ENCODE measurements around the gene PTPRG.

Gene PTPRG

DNA sequence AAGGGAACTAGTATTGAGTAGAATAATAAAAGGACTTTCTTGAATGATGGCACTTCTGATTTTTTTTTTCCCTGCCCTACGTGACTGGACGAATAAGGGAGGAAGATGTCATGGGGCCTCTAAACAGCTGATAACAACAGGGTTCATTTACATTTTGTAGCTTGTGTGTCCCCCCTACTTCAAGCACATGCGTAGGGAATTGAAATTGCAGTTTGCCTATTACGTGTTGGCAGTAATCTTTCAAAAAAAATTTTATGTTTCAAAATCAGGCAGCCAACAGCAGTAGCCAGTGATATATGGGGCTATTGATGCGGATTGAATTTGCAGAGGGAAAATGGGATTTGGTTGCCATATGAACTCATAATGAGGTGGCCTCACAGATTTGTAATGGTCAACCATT lies 58.7 kb downstream of the PTPRG start:
- DNase-seq: no peak

DNA sequence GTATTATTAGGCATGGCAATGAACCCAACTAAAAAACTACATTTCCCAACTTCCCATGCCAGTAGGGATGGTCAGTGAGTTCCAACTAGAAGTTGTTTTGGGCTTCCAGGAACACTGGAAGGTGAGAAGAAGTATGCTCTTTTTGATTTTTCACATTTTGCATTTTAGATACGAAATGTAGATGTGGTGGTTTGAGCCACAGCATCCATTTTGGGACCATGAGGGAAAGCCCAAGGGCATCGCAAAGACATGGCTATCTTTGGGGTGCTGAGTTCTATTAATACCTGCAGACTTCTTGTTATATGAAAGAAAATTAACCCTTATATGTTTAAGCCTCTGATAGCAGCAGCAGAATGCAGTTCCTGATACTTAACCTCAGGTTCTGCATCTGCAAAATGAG lies 62.9 kb downstream of the PTPRG start:
- DNase-seq: no peak

DNA sequence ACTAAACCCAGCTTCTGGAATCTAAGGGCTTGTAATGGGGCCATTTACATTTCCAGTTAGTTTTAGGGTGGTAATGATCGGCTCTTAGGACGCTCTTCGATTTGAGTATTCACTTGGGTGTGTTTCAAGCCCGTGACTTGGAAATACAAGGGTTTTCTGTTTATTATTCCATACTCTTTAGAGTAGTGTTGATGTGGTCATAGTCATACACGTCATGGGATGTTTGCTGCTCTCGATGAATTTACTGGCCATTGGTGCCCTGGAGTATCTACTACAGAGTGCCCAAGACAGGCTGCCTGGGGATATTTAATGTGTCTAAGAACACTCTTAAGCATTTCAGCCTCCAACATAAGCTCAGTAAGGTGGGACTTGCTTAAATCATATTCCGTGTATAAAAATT lies 64.1 kb downstream of the PTPRG start:
- no peak for DNase-seq

DNA sequence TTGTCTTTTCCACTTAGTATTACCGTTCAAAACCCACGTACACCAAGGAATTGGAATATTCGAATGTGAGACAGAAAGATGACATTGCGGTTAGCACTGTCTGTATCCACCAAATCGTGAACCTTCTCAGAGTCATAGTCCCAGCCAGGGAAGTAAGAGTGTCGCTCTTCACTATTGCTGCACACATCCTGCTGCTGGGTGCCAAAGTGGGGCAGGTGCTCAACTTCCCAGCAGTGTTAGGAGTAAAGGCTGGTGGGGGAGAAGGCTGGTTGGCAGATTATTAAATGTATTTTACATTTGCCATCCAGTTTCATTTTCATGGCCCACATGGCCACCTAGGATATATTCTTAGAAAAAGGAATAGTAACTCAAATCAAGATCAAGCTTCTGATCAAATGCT lies 65.1 kb downstream of the PTPRG start:
- no peak for DNase-seq

DNA sequence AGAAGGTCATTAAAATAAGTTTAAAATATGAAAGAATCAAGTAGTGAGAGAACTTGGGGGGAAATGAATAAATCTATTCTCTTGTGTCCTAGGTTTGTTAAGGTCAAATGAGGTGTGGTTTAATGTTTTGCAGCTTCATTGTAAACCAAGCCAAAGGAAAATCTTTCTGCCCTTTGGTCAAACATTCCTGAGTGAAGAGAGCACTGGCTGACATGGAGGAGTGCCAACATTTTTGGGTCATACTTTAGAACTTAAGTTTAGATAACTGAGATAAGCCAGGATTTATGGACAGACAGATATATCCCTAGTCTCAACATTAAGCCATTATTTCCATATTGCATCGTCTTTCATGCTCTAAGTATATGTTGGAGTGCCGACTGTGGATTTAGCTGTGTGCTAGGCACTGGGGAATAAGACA lies 66.4 kb downstream of the PTPRG start:
- no peak for DNase-seq

DNA sequence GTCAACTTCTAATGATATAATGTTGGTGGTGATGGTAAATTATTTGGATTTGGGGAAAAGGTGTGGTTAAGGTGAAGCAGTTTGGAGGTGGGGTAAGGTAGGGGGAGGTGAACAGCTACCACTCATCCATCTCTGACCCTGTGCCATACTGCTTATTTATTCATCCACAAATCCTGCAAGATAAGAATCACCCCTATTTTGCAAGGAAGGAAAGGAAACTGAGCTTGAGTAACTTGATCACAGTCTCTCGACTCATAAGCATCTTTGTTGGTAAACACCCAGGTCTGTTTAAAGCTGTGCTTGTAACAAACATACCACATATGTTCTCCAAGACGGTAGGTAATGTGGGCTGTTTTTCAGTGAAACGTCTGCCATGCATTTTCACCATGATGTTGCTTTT lies 67.3 kb downstream of the PTPRG start:
- DNase-seq: no peak

DNA sequence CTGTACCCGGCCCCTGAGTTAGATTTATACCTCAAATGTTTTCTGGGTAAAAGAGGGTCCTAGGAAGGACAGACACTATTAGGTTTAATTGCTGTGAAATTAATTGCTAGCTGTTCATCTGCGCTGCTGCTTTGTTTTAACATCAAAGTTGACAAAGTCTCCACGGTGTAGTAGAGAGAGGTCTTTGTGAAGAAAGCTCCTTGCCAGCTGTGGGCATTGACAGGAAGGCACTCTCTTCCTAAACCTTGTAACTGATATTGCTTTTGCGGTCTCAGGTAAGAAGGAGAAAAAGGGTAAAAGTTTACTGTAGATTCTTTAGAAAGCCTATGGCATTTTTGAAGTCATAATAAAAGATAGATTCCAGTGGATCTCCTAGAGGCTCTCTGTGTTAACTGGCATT lies 68.1 kb downstream of the PTPRG start:
- DNase-seq: no peak

DNA sequence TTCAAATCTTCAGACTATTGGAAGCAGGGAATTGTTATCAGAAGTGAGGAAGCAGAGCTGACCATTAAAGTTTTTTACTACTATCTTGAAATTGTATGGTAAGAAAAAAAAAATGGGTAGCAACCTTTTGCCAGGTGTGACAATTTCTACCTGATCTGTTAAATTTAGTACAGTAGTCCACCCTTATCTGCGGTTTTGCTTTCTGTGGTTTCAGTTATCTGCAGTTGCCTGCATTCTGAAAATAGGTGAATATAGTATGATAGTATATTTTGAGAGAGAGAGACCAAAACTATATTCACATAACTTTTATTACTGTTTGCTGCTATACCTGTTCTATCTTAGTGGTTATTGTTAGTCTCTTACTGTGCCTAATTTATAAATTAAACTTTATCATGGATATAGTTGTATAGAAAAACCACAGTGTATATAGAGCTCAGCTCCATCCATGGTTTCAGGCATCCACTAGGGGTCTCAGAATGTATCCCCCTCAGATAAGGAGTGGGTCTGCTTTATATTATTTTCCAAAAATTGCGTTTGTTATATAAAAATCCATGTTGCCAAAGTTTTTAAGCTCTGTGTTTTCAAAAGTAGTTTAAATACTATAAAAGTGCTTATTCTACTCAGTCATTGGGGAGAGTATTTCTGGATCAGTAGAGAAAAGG lies 69.9 kb downstream of the PTPRG start:
- DNase-seq: no peak

DNA sequence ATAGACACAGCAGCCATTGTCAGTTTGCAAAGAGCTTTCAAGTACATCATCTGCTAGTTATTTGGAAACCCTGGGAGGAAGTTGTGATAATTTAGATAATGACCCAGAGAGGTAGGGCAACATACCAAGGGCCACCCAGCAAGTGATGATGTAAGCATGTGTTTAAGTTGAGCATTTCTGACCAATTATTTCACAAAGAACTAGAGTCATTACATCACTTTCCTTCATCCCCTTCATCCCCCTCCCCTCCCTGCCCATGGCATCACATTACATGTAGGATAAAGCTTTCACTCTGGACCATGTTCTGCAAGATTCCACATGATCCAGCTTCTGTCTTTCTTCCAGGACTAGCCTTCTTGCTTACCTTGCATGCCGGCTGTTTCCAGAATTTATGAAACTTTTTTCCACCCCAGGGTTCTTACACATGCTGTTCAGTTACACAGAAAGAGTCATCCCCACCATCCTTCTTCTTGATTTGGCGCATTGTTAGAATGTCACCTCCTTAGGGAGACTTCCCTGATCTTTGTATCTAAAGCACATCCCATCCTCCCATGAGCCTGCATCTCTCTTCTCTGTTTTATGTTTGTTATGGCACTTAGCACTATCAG lies 71.3 kb downstream of the PTPRG start:
- no peak for DNase-seq

DNA sequence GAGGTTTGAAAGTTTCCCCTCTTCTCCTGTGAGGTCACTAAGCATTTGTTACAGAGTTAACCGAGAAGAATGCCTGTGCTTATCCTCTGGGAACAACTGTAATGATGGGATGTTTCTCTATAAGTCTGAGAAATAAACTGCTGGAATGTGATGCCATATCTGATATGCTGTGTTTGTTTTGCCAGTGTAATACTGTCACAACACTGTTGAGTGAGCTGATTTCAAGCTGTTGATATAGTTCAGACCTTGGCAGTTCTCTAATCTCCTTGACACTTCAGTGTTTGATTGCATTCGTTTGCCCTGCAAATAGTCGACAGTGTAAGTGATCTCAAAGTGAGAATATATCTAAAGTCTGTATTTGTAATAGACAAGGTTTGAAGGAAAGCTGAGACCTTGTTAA lies 73.3 kb downstream of the PTPRG start:
- DNase-seq: no peak

DNA sequence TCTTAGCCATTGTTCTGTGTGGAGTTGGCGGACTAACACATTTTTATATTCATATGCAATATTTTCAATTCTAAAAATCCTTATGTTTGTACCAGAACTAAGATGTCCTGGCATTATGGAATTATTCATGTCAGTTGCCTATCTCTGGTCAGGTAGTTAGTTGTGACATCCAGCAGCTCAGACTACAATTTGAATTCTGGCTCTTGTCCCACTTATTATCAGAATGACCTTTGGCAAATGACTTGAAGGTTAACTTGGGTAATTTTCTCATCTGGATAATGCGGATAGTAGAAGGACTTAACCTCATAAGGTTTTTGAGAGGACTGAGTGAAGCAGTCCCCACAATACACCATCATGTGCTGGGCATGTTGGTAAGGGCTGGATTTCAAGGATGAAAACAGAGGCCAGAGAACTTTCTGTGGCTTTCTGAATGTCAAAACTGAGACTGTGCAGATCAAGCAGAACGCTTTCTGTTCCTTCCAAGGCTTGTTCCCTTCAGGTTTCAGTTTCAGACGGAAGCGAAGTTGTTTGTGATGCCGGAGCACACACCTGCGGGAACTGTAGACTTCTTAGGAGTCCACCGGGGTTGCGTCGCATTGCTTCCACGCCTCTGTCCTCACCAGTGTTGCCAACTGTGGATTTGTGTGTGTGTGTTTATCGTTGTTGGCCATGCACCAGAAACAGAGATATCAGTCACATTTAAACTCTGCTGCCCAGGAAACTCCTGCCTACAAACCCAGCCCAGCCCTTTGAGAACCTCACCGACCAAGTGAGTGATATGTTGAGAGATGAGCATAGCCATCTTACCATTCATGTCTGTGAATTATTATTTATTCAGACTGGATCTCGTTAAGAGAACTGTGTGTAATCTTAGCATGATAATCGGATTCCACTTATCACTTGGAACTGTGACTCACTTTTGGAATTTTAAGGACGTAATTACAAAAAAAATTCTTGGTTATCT lies 76.0 kb downstream of the PTPRG start:
- no peak for DNase-seq

DNA sequence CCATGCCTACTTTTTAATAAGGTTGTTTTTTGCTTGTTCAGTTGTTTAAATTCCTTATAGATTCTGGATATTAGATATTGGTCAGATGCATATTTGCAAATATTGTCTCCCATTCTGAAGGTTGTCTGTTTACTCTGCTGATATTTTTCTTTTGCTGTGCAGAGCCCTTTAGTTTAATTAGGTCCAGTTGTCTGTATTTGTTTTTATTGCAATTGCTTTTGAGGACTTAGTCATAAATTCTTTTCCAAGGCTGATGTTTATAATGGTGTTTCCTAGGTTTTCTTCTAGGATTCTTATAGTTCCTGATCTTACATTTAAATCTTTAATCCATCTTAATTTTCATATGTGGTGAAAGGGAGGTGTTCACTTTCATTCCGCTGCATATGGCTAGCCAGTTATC lies 77.4 kb downstream of the PTPRG start:
- no peak for DNase-seq

DNA sequence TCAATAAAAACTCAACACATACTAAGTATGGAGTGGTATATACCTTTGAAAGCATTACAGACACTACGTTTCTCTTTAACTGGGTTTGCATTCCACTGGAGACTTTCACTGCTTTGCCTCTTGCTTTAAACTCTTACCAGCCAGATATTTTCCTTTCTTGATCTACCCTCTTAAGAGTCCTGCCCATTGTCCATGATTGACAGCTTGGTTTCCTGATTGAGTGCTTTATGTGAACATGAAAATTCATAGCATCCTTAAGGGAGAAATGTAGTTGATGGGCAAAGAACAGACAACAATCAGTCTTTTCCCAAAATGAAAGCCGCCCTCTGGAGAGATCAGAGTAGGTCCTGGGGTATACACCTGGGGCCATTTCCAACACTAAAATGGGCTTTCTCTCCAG lies 78.6 kb downstream of the PTPRG start:
- no peak for DNase-seq

DNA sequence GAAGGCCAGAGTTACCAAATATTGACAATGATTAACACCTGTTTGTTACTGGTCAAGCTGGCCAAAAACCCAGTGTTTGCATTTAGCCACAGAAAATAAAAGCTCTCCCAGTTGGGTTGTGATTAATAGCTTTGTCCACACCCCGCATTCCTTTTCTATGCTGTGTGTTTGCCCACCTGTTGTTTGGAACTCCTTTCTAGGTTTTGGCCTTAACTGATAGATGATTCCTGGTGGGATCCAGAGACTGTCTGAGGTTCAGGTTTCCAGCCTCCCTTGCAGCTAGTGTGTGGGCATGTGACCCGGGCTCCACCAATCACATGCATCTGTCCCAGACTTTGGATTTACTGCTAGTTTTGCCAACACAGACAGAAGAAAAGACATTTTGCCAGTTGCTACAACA lies 83.8 kb downstream of the PTPRG start:
- no peak for DNase-seq

DNA sequence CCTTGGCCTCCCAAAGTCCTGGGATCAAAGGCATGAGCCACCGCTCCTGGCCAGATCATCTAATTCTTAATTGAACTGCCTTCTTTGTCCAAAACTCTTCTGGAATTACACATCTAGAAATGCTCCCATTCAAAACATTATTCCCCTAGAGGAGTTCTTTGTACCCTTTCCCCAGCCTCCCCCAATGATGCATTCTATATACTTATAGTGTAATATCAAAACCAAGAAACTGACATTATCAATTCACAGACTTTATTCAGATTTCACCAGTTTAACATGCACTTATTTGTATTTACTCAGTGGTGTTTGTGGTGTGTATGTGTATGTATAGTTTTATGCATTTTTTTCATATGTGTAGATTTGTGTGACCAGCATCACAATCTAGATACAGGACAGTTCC lies 85.0 kb downstream of the PTPRG start:
- DNase-seq: no peak

DNA sequence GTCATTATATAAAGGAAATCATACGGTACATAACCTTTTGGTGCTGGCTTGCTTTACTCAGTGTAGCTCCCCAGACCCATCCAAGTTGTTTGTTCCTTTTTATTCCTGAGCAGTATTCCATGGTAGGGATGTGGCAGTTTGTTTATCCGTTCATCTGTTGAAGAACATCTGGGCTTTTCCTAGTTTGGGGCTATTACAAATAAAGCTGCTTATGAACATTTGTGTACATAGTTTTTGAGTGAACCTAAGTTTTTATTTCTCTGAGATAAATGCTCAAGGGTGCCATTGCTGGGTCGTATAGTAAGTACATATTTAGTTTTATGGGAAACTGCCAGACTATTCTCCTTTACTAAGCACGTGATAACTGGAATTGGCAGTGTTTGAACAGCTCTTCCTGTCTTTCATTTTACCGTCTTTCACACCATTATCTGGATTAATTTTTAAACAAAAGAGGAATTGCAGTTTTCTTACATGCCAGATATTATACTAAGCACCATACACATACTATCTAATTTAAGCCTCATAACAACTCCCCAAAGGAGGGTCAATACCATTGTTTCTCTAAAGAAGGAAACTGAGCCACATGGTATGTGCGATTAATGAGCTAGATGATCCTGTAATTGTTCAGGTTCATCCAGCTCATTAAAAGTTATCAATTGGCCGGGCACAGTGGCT lies 85.6 kb downstream of the PTPRG start:
- no peak for DNase-seq

DNA sequence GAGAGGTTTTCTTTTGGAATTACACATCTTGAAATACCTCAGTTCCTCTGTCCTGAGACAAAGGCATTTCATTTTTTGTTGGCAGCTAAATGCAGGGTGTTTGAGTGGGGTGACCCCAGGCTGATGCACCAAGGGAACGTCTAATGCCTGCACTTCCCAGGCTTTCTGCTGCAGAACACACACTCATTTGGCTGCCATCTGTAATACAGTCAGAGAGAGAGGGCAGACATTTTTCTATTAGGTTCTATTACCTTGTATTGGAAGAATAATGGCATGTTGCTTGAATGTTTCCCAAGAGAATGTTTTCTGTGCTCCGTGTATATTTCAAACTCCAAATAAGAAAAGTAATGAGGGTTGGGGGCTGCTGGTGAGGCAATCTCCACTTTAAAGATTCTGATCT lies 87.1 kb downstream of the PTPRG start:
- no peak for DNase-seq

DNA sequence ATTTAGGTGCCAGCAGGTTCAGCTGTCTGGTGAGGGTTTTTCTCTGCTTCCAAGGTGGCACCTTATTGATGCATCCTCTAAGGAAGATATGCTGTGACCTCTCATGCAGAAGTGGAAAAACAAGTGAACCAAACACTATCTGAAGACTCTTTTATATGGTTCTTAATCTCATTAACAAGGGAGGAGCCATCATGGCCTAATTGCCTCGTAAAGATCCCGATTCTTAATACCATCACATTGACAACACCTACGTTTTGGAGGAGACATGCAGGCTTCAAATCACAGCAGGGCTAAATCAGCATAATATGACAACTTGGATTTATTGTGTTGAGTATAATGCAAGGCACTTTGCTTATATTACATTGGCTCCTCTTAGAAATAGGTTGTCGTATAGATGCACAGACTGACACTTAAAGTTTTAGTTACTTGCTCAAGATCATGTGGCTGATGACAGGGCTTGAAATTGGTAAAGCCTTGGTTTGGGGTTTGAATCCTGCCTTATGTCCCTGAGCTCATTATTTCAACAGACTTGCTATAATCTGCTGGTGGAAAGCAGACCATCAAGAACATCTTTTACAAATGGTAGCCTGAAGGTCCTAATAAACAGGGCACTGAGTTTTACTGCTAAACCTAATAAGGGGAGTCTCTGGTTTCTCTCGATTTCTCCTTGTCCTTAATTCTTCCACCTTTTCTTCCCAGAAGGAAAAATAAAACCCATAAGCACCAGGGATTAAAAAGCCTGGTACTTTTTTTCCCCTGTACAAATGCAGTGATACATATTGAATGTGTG lies 88.2 kb downstream of the PTPRG start:
- DNase-seq: no peak

DNA sequence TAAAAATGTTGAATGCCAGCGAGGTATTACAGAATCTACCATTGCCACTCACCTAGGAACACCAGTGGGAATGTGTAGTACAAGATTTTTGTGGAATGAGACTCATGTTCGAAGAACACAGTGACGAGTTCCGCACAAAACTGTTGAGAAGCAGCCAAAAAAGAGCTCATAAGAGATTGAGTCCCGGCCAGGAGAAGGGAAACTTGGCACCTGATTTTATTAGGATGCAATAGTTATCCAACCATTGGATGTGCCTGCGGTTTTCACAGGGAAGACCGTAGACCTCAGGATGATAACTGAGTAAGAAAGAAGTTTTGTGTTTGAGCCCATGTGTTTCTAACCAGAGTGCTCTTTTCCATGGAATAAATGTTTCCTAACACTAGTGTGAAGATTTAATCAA lies 88.9 kb downstream of the PTPRG start:
- no peak for DNase-seq

DNA sequence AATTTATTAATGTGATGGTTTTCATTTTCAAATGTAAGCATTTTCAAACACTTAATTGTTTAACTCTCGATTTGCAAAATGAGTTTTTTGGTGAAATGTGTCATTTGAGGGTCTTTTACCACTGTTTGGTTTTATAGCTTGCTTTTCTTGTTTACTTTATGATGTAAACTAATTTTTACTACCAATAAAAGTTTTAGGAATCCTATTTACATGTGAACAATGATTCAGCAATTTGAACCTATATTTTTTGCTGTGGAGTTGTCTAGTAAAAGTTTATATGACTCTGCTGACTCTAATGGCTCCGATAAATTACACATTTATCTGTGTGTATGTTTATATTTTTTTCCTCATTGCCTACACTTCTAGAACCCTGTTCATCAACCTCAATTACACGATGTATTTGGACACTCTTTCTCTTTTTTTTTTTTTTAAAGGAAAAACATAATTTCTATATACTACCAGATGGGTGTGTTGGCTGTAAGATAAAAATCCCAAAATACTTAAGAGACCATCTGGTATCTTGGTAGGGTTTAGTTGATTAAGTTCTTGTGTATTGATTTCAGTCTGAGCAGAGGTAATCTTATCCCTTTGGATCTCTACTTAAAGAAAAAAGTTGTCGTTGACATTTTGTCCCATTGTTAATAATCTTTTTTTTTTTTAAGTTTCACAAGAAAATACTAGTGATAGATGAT lies 89.5 kb downstream of the PTPRG start:
- DNase-seq: no peak

DNA sequence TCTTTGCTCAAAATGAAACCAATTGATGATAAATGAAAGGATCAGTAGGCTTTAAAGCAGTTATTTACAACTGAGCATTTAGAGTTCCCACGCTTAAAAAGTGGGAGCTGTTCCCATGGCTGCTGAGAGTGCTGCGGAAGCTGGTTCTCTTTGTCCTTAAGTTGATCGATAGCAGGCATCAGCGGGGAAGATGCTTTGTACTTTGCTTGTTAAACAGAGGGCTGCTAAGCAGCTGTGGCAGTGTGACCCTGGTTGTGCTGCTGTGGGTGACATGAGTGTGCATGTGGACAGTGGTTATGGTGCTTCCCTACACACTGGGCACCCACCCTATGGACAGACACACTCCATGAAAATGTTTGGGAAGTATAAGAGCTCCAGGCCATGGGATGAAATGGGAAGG lies 96.3 kb downstream of the PTPRG start:
- no peak for DNase-seq

DNA sequence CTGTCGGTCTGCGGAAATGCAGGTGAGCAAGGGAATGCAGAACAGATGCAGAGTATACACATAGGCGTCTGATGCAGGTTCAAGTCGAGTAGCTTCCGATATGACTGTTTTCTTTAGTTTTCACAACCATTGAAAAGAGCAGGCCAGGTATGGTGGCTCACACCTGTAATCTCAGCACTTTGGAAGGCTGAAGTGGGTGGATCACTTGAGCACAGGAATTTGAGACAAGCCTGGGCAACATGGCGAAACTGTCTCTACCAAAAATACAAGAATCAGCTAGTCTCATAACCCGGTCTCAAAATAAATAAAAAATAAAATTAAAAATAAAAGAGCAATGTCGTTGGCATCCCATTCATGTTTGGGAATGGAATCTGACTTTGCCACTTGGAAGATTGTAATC lies 101.5 kb downstream of the PTPRG start:
- no peak for DNase-seq

All from cerebellar nuclear complex (tissue), 1 donor.